ENCODE data around the gene ANKRD23.
"Not testable (repeated sequence)": the region's sequence is repeated elsewhere in the genome, so short reads cannot be mapped to it uniquely, and the experiment has no call there.

The ANKRD23 gene

GRCh38 chr2:96843538-96844268 is at the start of gene ANKRD23:
Gene ANKRD23, minus strand, starts transcription at chr2:96844021. Its CDS starts 29 bp downstream, at chr2:96843992.
- no peak for DNase-seq (ENCODE audit: low read depth in 2 of 2)

GRCh38 chr2:96891591-96892333 is 47.9 kb upstream of the ANKRD23 start:
- no peak for DNase-seq (ENCODE audit: low read depth in 2 of 2)

DNA sequence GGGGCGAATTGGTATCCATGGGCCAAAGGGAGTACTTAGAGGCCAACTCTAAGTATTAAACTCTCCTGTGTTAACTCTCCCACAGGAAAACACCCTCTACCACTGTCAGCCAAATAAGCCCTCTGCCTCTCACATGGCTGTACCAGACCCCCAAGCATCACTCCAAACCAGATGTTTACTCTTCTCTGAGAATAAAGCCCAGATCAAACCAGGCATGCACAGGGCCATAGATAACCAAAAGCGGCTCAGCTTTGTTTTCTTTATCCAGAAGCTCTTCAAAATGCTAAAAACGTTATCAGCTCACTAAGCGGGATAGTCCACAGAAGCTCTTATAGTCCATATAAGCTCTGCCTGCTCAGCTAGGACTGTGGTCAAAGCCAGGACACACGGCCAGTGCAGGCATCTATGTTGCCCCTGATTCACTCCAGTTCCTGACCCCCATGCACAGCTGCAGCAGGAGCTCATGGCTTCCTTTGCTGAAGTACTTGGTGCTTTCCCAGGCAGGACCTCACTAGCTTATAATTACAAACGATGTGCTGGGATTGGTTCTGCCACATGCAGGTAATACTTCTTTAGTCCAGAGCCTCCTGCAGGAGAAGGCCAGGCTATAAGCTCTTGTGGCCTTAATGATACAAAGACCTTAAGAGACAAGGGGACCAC is 47.0 kb upstream of the ANKRD23 start:
- no peak for DNase-seq (ENCODE audit: low read depth in 2 of 2)

- no peak for DNase-seq (ENCODE audit: low read depth in 2 of 2)
Observed at GRCh38 chr2:96890252-96890651, 46.4 kb upstream of the ANKRD23 start.

DNA sequence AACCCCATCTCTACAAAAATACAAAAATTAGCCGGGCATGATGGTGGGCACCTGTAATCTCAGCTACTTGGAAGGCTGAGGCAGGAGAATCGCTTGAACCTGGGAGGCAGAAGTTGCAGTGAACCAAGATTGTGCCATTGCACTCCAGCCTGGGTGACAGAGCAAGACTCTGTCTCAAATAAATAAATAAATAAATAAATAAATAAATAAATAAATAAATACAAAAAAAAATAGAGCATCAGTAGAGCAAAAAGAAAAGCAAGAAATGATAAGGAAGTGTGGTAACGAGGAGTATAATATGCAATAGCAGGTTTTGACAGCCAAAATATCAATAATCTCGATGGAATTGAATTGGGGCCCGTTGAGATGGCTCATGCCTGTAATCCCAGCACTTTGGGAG is 45.7 kb upstream of the ANKRD23 start:
- not testable (repeated sequence) for DNase-seq (ENCODE audit: low read depth in 2 of 2)

DNA sequence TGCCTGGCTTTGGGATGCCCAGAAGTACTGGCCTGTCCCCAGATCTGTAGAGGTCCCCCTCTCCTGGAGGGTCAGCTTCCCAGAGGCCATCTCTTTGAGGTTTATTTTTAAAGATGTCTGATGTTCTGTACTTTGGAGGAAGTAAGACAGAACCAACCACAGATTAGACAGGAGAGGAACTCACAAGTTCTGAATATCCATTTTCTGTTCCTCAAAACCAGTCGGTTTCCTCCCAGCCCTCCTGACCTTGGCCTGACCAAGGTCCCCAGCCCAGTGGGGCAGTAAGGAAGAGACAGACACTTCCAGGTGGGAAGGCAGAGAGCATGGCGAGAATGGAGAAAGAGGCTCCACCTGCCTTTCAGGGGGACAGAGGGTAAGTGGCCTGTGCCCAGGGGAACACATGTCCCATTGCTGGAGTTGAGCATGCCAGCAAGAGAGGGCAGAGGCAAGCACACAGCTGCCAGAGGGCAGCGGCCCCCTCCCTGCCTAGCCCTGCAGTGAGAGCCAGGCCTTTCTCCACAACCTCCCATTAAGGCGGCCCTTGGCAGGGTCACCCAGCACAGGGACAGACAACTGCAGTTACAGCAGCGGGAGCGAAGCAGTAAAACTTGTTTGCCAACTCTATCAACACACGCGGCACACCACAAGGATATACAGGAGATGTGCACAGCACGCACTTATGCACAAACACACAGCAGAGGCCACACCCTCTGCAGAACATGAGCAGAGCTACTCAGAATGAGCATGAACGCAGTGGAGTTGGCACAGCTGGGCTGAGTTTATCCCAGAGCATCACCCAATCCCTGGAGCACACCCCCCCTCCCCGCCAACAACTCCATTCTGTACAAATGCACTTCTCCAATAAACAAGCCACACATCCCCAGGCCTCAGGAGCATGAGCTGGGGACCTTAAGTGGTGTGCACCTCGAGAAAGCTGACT is 44.5 kb upstream of the ANKRD23 start:
- DNase-seq (ENCODE audit: low read depth in 2 of 2), result no peak

DNA sequence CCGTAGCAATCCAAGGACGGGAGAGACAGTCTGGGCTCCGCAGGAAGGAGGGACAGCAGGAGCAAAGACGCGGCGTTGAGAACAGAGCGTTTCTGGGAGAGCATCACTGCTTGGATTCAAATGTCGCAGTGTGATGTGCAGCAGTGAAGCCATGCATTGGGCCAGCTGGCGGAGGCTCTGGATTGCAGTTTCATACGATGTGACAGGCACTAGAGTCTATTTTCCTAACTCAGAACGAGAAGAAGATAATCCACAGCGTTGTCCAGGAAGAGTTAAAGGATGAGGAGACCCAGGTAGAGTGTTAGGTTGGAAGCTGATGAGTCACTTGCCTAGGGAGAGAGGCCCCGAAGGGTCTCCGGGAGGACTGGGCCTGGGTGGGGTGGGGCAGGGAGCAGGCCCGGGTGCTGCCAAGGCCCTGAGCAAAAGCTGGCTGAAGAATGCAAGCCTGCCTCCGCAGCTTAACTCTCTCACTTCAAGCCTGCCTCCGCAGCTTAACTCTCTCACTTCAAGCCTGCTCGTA is 43.7 kb upstream of the ANKRD23 start:
- DNase-seq (ENCODE audit: low read depth in 2 of 2), result no peak

DNA sequence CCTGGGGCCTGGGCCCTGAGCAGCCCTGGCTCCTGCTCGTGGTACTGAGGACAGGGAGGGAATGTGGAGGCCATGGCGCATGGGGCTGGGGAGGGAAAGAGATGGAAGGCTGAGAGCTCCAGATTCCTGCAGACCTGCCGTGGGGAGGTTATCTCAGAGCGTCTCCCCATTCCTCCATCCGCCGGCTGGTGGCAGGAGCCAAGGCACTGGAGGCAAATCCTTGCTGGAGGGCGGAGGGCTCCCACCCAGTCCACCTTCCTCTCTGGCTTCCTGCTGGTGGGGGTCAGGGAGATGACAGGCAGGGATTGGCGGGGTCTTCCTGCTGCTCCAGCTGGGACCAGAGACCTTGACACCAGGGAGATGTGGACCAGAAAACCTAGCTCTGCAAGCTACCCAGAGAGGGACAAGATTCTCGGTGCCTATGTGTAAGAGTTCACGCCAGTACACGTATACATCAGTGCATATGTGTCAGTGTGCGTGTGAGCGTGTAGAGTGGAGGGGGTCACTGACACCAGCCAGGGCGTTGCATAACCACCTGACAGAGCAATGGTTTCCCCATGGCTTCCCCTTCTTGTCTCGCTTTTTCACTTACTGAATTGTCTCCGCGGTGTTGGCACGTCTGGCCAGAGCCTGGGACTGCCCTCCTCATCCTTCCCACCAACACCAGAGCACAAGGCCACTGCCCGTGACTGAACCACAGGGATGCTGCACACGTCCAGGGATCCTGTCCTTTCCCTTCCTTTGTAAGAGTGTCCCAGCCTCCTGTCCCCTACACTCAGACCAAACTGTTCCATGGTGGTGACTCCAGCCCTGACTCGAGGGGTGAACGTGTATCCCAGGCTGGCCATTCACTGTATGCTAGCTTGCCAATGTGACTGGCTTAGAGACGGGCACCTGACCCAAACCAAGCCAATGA is 41.9 kb upstream of the ANKRD23 start:
- no peak for DNase-seq (ENCODE audit: low read depth in 2 of 2)

GRCh38 chr2:96884299-96885094 is 40.7 kb upstream of the ANKRD23 start:
- no peak for DNase-seq (ENCODE audit: low read depth in 2 of 2)

DNA sequence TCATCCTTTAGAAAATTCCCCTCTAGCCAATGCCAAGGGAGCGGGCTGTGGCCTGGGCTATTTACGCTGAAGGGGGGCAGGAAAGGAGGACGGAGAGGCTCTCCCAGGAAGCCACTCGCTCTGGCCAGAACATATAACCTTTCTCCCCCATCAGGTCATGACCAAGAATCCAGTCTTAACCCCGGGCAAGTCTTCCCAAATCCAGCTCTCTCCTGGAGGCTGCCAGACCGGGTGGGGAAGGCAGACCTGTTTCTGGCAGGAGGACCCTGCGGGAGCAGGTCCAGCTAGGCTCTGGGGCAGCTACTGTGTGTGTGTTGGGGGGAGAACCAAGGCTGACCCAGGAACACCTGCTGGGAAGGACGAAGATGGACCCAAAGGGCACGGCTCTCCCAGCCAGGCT is 39.5 kb upstream of the ANKRD23 start:
- no peak for DNase-seq (ENCODE audit: low read depth in 2 of 2)

DNA sequence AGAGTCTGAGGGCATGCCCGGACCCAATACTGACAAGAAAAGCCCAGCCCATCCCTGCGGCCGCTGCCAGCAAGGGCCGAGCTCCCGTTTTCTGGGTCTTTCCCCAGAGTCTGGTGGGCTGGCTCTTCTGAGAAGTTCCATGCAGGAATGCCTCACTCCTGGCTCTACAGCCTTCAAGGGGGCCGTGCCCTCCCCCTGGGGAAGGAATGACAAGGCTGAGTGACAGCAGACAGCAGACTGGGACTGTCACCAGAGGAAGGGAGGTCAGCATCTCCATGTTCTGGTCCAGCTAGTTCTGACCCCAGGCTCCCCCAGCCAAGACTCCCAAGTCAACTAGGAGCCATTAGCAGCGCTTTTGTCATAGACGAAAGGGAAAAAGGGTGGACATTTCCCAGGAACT is 39.1 kb upstream of the ANKRD23 start:
- no peak for DNase-seq (ENCODE audit: low read depth in 2 of 2)

DNA sequence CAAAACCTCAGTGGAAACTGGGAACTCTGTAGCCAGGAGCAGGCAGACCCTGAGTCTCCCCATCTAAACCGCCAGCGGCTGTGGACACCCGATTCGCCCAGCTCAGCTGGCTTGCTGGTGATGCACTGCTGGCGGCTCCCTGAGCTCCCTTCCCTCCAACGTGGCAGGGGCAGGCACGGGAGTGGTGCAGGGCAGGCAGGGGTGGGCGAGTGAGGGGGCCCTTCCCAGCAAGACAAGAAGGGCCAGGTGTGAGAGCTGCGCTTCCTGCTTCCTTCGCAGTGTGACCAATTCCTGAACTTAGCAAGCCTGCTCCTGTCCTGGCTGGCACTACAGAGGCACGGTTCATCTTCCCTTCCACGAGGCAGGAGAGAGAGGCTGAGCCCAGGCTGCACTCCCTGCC is 38.4 kb upstream of the ANKRD23 start:
- no peak for DNase-seq (ENCODE audit: low read depth in 2 of 2)

DNA sequence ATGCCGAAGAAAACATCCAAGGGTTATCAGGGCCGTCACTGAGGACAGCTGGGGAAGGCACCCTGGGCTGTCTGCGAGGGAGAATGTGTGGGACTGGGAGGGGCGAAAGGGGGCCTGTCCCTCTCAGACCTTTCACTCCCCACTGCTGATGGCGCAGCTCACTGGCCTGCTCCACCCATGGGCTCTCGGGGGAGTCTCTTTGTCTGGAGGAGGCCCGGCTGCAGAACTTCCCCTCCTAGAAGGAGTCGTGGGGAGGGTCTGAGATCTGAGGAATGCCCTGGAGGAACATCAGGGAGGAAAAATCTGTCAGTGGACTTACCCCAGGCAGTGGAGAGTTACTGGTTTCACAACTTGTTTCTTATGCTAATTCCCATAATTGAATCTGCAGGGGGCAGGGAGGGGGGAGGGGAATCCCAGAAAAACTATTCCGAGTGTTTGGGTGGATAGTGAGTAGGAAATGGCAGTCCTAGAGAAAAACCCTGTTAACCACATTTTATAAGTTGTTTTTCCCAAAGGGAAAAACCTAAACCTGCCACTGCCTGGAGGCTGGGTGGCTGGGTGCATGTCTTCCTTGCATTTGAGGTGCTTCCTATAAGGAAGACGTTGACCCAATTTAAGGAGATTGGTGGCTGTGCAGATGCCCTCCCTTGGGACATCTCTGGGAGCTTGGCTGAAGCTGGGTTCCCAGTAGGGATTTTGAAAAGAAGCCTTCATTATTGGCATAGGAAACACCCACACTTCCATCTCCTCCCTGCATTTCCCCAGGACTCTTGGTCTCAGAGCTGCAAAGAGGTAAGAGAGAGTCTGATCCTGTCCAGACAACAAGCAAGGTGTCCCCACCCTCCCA is 37.8 kb upstream of the ANKRD23 start:
- no peak for DNase-seq (ENCODE audit: low read depth in 2 of 2)

DNA sequence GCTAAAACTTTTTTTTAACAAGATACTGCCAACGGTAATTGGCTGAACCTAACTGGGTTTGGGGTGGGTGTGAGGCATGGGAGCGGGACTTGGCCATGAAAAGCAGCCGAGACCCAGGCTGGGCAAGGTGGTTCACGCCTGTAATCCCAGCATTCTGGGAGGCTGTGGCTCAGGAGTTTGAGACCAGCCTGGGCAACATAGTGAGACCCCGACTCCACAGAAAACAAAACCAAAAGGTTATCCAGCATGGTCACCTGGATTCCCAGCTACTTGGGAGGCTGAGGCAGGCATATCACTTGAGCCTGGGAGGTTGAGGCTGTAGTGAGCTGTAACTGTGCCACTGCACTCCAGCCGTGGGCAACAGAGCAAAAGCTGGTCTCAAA is 37.1 kb upstream of the ANKRD23 start:
- DNase-seq (ENCODE audit: low read depth in 2 of 2), result no peak

GRCh38 chr2:96879545-96880040 is 35.8 kb upstream of the ANKRD23 start:
- DNase-seq (ENCODE audit: low read depth in 2 of 2), result no peak

DNA sequence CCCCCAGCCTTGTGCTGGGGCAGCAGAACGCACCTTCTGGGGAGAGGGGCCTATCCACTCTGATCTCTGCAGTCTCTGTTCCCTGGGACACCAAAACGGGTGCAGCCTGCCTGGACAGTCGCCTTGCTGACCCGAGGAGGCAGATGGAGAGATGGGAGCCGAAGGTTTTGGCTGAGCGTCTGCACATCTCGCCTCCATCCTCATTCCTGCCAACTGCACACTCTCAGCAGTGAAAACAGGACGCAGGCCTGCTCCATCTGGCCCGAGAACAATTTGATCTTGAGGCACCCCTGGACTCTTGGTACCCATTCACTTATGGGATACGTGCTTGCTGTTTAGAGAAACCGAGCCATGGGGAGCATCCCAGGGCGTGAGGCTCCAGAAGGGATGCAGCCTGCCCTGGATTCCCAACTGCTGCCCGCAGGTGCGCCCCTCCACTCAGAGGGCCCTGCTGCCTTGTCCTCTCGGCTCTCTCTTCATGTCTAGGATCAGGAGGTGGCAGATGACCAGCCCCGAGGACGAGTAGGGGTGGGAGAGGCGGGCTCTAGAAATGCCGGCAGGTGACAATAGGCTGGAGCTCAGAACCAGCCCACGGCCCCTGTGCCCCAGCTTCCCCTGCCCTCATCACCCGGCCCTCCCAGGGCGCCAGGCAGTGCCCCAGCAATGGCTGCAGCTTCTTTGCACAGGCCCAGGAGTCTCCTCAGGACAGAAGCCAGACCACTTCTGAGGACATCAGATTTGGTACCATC is 35.1 kb upstream of the ANKRD23 start:
- DNase-seq (ENCODE audit: low read depth in 2 of 2), result no peak

GRCh38 chr2:96878171-96878570 is 34.4 kb upstream of the ANKRD23 start:
- no peak for DNase-seq (ENCODE audit: low read depth in 2 of 2)

DNA sequence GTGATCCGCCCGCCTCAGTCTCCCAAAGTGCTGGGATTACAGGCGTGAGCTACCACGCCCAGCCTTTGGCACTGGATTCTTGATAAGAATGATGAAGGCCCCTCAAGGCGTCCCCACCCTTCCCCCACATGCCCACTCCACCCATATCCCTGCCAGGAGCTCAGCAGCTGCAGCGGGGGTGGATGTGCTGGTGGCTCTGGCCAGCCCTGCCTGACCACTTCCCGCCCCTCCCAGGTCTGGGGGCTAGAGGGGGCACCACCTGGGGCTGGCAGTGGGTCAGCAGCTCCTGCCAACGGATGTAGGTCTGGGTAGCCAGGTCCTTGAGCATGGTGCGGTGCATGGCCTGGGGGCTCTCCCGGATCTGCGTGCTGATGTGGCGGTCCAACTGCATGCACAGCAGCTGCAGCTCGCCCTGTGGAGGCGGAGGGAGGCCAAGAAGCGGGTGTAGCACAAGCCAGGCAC is 33.8 kb upstream of the ANKRD23 start:
- no peak for DNase-seq (ENCODE audit: low read depth in 2 of 2)

Data from activated CD8-positive, alpha-beta memory T cell treated with anti-CD3 and anti-CD28 coated beads for 4 hours (primary cell).